ENCODE results near the gene RANBP17.
A peak's percentile ranks its signal among the peaks of the same experiment; 100 is the strongest.

The RANBP17 gene

DNA sequence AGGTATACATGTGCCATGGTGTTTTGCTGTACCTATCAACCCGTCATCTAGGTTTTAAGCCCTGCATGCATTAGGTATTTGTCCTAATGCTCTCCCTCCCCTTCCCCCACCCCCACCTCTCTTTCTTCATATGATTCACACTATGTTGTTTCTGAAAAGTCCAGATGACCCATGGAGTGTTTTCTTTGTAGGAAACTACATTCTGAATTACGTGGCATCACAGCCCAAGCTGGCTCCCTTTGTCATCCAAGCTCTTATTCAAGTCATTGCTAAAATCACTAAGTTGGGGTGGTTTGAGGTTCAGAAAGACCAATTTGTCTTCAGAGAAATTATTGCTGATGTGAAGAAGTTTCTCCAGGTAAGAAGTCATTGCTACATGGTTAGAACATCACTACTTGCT is 30.4 kb downstream of the RANBP17 start:
- H3K27me3 ChIP-seq (ENCODE audit: control insufficient read depth, low read length): 0 out of 2 replicates have a peak, but pooled peaks cover 2% of the 10 kb centered on the region
- no peaks in the 10 kb centered on the region for H3K4me1 ChIP-seq (ENCODE audit: control insufficient read depth, low read length)
- no peaks in the 10 kb centered on the region for H3K36me3 ChIP-seq (ENCODE audit: control insufficient read depth, low read length)
- no peaks in the 10 kb centered on the region for H4K20me1 ChIP-seq (ENCODE audit: control insufficient read depth, insufficient read depth, low read depth, low read length)
- H3K9me3 ChIP-seq (ENCODE audit: control insufficient read depth, insufficient read depth, low read length): no peaks in the 10 kb centered on the region
- no peaks in the 10 kb centered on the region for H3K9me2 ChIP-seq (replicated peaks; ENCODE audit: control insufficient read depth, low read length)
- no peaks in the 10 kb centered on the region for H3F3A ChIP-seq (ENCODE audit: control insufficient read depth, insufficient read depth)
- no peaks in the 10 kb centered on the region for H3K79me2 ChIP-seq (ENCODE audit: control insufficient read depth, low read length)
- no peak overlapping the region for H3K27ac ChIP-seq (ENCODE audit: low read depth, low read length)
- H3K4me3 ChIP-seq (ENCODE audit: low read length): no peak overlapping the region
- no peak overlapping the region for H3K4me2 ChIP-seq (ENCODE audit: low read length)
- TF ChIP-seq EZH2phosphoT487 (IDR thresholded peaks at IDR 0.05; ENCODE audit: borderline replicate concordance, low read length): no peak
- TF ChIP-seq, protein P1, sequence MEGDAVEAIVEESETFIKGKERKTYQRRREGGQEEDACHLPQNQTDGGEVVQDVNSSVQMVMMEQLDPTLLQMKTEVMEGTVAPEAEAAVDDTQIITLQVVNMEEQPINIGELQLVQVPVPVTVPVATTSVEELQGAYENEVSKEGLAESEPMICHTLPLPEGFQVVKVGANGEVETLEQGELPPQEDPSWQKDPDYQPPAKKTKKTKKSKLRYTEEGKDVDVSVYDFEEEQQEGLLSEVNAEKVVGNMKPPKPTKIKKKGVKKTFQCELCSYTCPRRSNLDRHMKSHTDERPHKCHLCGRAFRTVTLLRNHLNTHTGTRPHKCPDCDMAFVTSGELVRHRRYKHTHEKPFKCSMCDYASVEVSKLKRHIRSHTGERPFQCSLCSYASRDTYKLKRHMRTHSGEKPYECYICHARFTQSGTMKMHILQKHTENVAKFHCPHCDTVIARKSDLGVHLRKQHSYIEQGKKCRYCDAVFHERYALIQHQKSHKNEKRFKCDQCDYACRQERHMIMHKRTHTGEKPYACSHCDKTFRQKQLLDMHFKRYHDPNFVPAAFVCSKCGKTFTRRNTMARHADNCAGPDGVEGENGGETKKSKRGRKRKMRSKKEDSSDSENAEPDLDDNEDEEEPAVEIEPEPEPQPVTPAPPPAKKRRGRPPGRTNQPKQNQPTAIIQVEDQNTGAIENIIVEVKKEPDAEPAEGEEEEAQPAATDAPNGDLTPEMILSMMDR (IDR thresholded peaks at IDR 0.05; ENCODE audit: low read depth, low read length, poor library complexity, severe bottlenecking): no peak

DNA sequence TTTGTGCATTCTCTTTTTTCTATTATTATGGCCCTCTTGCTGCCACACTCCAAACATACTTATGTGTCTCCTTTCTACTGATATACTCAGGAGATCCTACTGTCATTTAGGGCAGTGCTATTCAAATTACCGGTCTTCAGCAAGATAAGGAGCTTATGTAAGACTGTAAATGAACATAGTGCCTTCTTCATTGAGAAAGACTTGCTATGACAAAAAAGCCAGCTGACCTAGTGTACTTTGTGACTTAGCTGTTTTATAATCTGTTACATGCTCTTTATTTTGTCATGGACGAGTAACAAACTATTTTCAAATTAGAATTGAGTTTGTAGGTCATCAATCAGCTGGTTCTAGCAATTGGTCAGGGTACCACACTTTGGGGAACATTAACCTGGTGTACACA is 32.8 kb downstream of the RANBP17 start:
- Histone ChIP-seq H3K36me3 (ENCODE audit: control insufficient read depth, low read length) (no peaks in the 10 kb centered on the region), H4K20me1 (ENCODE audit: control insufficient read depth, insufficient read depth, low read depth, low read length) (no peaks in the 10 kb centered on the region), H3K9me3 (ENCODE audit: control insufficient read depth, insufficient read depth, low read length) (no peaks in the 10 kb centered on the region), H3K4me2 (ENCODE audit: low read length) (no peak overlapping the region), H3F3A (ENCODE audit: control insufficient read depth, insufficient read depth) (no peaks in the 10 kb centered on the region), H3K79me2 (ENCODE audit: control insufficient read depth, low read length) (no peaks in the 10 kb centered on the region), H3K9me2 (replicated peaks; ENCODE audit: control insufficient read depth, low read length) (no peaks in the 10 kb centered on the region), H3K27me3 (ENCODE audit: control insufficient read depth, low read length) (no peaks in the 10 kb centered on the region), H3K4me3 (ENCODE audit: low read length) (no peak overlapping the region), H3K27ac (ENCODE audit: low read depth, low read length) (no peak overlapping the region), H3K4me1 (ENCODE audit: control insufficient read depth, low read length) (no peaks in the 10 kb centered on the region)
- no peak for TF ChIP-seq EZH2phosphoT487 (IDR thresholded peaks at IDR 0.05; ENCODE audit: borderline replicate concordance, low read length)
- TF ChIP-seq, protein P1 (IDR thresholded peaks at IDR 0.05; ENCODE audit: low read depth, low read length, poor library complexity, severe bottlenecking): no peak

DNA sequence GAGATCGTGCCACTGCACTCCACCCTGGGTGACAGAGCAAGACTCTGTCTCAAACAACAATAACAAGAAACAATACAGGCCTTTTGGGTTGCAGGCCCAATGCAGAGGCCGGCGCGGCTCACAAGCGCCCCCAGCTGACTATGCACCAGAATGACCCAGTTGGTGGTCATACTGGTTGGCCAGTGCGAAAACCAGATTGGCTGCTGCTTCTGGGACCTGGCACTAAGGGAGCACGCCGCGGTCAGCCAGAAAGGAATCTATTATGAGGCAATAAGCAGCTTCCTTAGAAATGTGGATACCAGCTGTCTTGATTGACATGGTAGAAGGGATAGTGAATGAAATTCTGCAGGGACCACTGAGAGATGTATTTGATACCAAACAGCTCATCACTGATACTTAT is 35.0 kb downstream of the RANBP17 start:
- H3F3A ChIP-seq (ENCODE audit: control insufficient read depth, insufficient read depth): no peaks in the 10 kb centered on the region
- H3K4me2 ChIP-seq (ENCODE audit: low read length): no peak overlapping the region
- H3K4me1 ChIP-seq (ENCODE audit: control insufficient read depth, low read length): no peaks in the 10 kb centered on the region
- no peaks in the 10 kb centered on the region for H4K20me1 ChIP-seq (ENCODE audit: control insufficient read depth, insufficient read depth, low read depth, low read length)
- H3K27me3 ChIP-seq (ENCODE audit: control insufficient read depth, low read length): no peaks in the 10 kb centered on the region
- no peak overlapping the region for H3K27ac ChIP-seq (ENCODE audit: low read depth, low read length)
- TF ChIP-seq EZH2phosphoT487 (IDR thresholded peaks at IDR 0.05; ENCODE audit: borderline replicate concordance, low read length): no peak
- TF ChIP-seq, protein P1 (IDR thresholded peaks at IDR 0.05; ENCODE audit: low read depth, low read length, poor library complexity, severe bottlenecking): peak; percentile 33
- H3K4me3 ChIP-seq (ENCODE audit: low read length): no peak overlapping the region
- no peaks in the 10 kb centered on the region for H3K9me3 ChIP-seq (ENCODE audit: control insufficient read depth, insufficient read depth, low read length)
- no peaks in the 10 kb centered on the region for H3K9me2 ChIP-seq (replicated peaks; ENCODE audit: control insufficient read depth, low read length)
- H3K36me3 ChIP-seq (ENCODE audit: control insufficient read depth, low read length): no peaks in the 10 kb centered on the region
- no peaks in the 10 kb centered on the region for H3K79me2 ChIP-seq (ENCODE audit: control insufficient read depth, low read length)

Data from DOHH2 (cell line).